RWPE1 (cell line): ENCODE results near the gene GRXCR2.
"Not testable (repeated sequence)": the region's sequence is repeated elsewhere in the genome, so short reads cannot be mapped to it uniquely, and the experiment has no call there.

Source experiments
- CTCF ChIA-PET: fragments of 350-600 bp; sonication (Branson Sonifier 250); formaldehyde crosslinking; extraction: SDS; loops from one replicate; lab custom pipeline; 2021; lab: Yijun Ruan, JAX
- POLR2A ChIA-PET: fragments of 400-600 bp; formaldehyde crosslinking; extraction: SDS; loops from one replicate; lab custom pipeline; 2020; ENCODE audit warnings: antibody characterized with exemption; ENCODE audit not compliant: low non-redundant PET; lab: Yijun Ruan, JAX
- DNase-seq: peaks from one replicate; pipeline ENCODE4 v3.0.0; 2012; ENCODE audit warnings: low spot score
- H3K27ac ChIP-seq: fragments of 450-650 bp; 2 replicates; pipeline ENCODE4 v1.5.1; 2017
- CTCF ChIP-seq: fragments of 450-650 bp; conservative IDR thresholded peaks from 2 replicates; pipeline ENCODE4 v1.5.1; 2017; ENCODE audit warnings: low read depth, mild to moderate bottlenecking

Gene GRXCR2

GRCh38 chr5:145847499-145848497 lies 25.0 kb downstream of the GRXCR2 start:
- no peak for TF ChIP-seq CTCF
- POLR2A ChIA-PET: no interaction called here
- CTCF ChIA-PET: interaction anchor here (1.3 kb wide), 1 partner anchor 40 kb away, joined by 4 read pairs; no protein-coding TSS in a partner anchor
- H3K27ac ChIP-seq: no peak overlapping the region
- peak; percentile 82 for DNase-seq

- DNase-seq: no peak
- H3K27ac ChIP-seq: no peak overlapping the region
- TF ChIP-seq CTCF: no peak
- CTCF ChIA-PET: interaction anchor here (0.6 to 0.7 kb wide), 3 partner anchors 106 to 1113 kb away, joined by 4 read pairs; no protein-coding TSS in a partner anchor
- POLR2A ChIA-PET: no interaction called here
Observed at GRCh38 chr5:145846081-145846480, 26.7 kb downstream of the GRXCR2 start.

GRCh38 chr5:145841299-145841698 lies 31.5 kb downstream of the GRXCR2 start:
- CTCF ChIA-PET: no interaction called here
- DNase-seq: no peak
- TF ChIP-seq CTCF: no peak
- POLR2A ChIA-PET: no interaction called here
- H3K27ac ChIP-seq: no peak overlapping the region

GRCh38 chr5:145840458-145841132 lies 32.2 kb downstream of the GRXCR2 start:
- no peak for DNase-seq
- CTCF ChIA-PET: no interaction called here
- H3K27ac ChIP-seq: no peak overlapping the region
- no peak for TF ChIP-seq CTCF
- POLR2A ChIA-PET: no interaction called here

- CTCF ChIA-PET: no interaction called here
- POLR2A ChIA-PET: no interaction called here
Observed at GRCh38 chr5:145838276-145838675, 34.5 kb downstream of the GRXCR2 start.

GRCh38 chr5:145836241-145836640 lies 36.6 kb downstream of the GRXCR2 start:
- POLR2A ChIA-PET, DNase-seq: not testable (repeated sequence)
- CTCF ChIA-PET: interaction anchor here (1.2 kb wide), 1 partner anchor 51 kb away, joined by 3 read pairs; no protein-coding TSS in a partner anchor
- H3K27ac ChIP-seq: peak overlapping the region; percentile 75

More at GRCh38 chr5:145838276-145838675, 34.5 kb downstream of the GRXCR2 start:
- no peak for TF ChIP-seq CTCF
- H3K27ac ChIP-seq: no peak overlapping the region
- DNase-seq: no peak
